IMR-90 (cell line): ENCODE results near the gene APAF1.

Source experiments
- BHLHE40 ChIP-seq: fragments of 150-350 bp; IDR thresholded peaks from 2 replicates; pipeline ENCODE4 v1.6.1; 2016; ENCODE audit warnings: mild to moderate bottlenecking, low read depth, low read length
- CEBPB ChIP-seq: IDR thresholded peaks from 2 replicates; pipeline ENCODE4 v1.6.1; 2012; ENCODE audit warnings: low read depth, low read length, improper control_type of control experiment
- CHD1 ChIP-seq: IDR thresholded peaks from 2 replicates; pipeline ENCODE4 v1.6.1; 2012; ENCODE audit warnings: low read depth, low read length, improper control_type of control experiment
- FOS ChIP-seq: fragments of 150-350 bp; IDR thresholded peaks from 2 replicates; pipeline ENCODE4 v1.6.1; 2016; ENCODE audit warnings: low read depth, low read length
- MAFK ChIP-seq: IDR thresholded peaks from 2 replicates; pipeline ENCODE4 v1.6.1; 2012; ENCODE audit warnings: low read depth, low read length, improper control_type of control experiment
- MXI1 ChIP-seq: IDR thresholded peaks from 2 replicates; pipeline ENCODE4 v1.6.1; 2012; ENCODE audit warnings: low read depth, mild to moderate bottlenecking, low read length, moderate library complexity, borderline replicate concordance
- TF ChIP-seq, protein P1 (sequence below): conservative IDR thresholded peaks from 2 replicates; pipeline ENCODE4 v1.5.1; 2012; ENCODE audit warnings: mild to moderate bottlenecking, low read depth, low read length, improper control_type of control experiment
- TF ChIP-seq, protein P2 (sequence below): fragments of 150-350 bp; IDR thresholded peaks from 2 replicates; pipeline ENCODE4 v1.6.1; 2017; ENCODE audit warnings: mild to moderate bottlenecking, antibody characterized with exemption, low read length, low read depth

DNA sequence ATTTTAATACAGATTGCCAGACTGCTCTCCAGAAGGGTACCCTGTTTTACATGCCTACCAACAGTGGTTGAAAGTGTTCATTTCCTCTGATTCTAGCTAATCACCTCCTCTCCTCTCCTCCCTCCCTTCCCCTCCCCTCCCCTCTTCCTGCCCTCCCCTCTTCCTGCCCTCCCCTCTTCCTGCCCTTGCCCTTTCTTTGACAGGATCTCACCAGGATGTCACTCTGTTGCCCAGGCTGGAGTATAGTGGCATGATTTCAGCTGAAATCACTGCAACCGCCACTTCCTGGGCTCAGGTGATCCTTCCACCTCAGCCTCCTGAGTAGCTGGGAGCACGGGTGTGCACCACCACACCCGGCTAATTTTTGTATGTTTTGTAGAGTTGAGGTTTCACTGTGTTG is 24.7 kb downstream of the APAF1 start:
- TF ChIP-seq, protein P1, sequence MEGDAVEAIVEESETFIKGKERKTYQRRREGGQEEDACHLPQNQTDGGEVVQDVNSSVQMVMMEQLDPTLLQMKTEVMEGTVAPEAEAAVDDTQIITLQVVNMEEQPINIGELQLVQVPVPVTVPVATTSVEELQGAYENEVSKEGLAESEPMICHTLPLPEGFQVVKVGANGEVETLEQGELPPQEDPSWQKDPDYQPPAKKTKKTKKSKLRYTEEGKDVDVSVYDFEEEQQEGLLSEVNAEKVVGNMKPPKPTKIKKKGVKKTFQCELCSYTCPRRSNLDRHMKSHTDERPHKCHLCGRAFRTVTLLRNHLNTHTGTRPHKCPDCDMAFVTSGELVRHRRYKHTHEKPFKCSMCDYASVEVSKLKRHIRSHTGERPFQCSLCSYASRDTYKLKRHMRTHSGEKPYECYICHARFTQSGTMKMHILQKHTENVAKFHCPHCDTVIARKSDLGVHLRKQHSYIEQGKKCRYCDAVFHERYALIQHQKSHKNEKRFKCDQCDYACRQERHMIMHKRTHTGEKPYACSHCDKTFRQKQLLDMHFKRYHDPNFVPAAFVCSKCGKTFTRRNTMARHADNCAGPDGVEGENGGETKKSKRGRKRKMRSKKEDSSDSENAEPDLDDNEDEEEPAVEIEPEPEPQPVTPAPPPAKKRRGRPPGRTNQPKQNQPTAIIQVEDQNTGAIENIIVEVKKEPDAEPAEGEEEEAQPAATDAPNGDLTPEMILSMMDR: no peak
- TF ChIP-seq MAFK (no peak), BHLHE40 (no peak), FOS (no peak), MXI1 (no peak), CHD1 (no peak), CEBPB (no peak)
- TF ChIP-seq, protein P2, sequence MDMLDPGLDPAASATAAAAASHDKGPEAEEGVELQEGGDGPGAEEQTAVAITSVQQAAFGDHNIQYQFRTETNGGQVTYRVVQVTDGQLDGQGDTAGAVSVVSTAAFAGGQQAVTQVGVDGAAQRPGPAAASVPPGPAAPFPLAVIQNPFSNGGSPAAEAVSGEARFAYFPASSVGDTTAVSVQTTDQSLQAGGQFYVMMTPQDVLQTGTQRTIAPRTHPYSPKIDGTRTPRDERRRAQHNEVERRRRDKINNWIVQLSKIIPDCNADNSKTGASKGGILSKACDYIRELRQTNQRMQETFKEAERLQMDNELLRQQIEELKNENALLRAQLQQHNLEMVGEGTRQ: no peak
